Natural killer cell (primary cell): ENCODE measurements around the gene NPC1. TPM values are rescaled to one million over a fixed set of nuclear protein-coding genes. Genes with fewer than 3 reads are reported as not detected.
"Not testable (repeated sequence)": the region's sequence is repeated elsewhere in the genome, so short reads cannot be mapped to it uniquely, and the experiment has no call there.

Experiments
- ATAC-seq, 3 donors: fragments of 150-1000 bp in 2 of 3; fragments of 200-7000 bp in 1 of 3; cut with Tn5 transposase; 1 replicate in 1 of 3; 2 replicates in 2 of 3; pipeline ENCODE4 v1.10.0; 2021; ENCODE audit warnings: mild to moderate bottlenecking in 2 of 3, moderate library complexity in 2 of 3
- DNase-seq, 2 donors: peaks; one replicate each; pipeline versions ENCODE4 v3.0.0 to v3.0.0-alpha.2; 2013 to 2021; ENCODE audit warnings: mixed read lengths in 1 of 2
- H3K27ac ChIP-seq: one replicate; pipeline ENCODE4 v1.5.1; 2013; ENCODE audit warnings: mild to moderate bottlenecking, low read length
- H3K27me3 ChIP-seq: one replicate; pipeline ENCODE4 v1.6.1; 2013; ENCODE audit warnings: low read length; ENCODE audit not compliant: control insufficient read depth, insufficient read depth
- H3K36me3 ChIP-seq: one replicate; pipeline ENCODE4 v1.6.1; 2013; ENCODE audit warnings: low read length; ENCODE audit not compliant: control insufficient read depth, insufficient read depth
- H3K4me1 ChIP-seq: one replicate; pipeline ENCODE4 v1.6.1; 2013; ENCODE audit warnings: low read length; ENCODE audit not compliant: control insufficient read depth, insufficient read depth
- H3K4me3 ChIP-seq: one replicate; pipeline ENCODE4 v1.5.1; 2013; ENCODE audit warnings: low read length
- H3K9me3 ChIP-seq: one replicate; pipeline ENCODE4 v1.6.1; 2013; ENCODE audit warnings: low read length; ENCODE audit not compliant: control insufficient read depth, insufficient read depth
- H3K27ac Mint-ChIP-seq, 2 donors: one replicate each; pipeline ENCODE4 v1.8.0; 2022; ENCODE audit warnings: mild to moderate bottlenecking in 2 of 2, mixed read lengths in 2 of 2, moderate library complexity in 1 of 2
- H3K27me3 Mint-ChIP-seq, 2 donors: one replicate each; pipeline ENCODE4 v1.8.0; 2022; ENCODE audit warnings: low read depth in 2 of 2, mixed read lengths in 2 of 2
- H3K36me3 Mint-ChIP-seq: one replicate; pipeline ENCODE4 v1.8.0; 2022; ENCODE audit warnings: mixed read lengths
- H3K4me1 Mint-ChIP-seq, 2 donors: one replicate each; pipeline ENCODE4 v1.8.0; 2022; ENCODE audit warnings: mixed read lengths in 2 of 2
- H3K4me3 Mint-ChIP-seq: one replicate; pipeline ENCODE4 v1.8.0; 2022; ENCODE audit warnings: mild to moderate bottlenecking, moderate library complexity, mixed read lengths
- H3K9me3 Mint-ChIP-seq, 2 donors: one replicate each; pipeline ENCODE4 v1.8.0; 2022; ENCODE audit warnings: mixed read lengths in 2 of 2
- CTCF ChIP-seq: fragments of 200-600 bp; IDR thresholded peaks from one replicate; pipeline ENCODE4 v1.8.0; 2022; ENCODE audit warnings: antibody characterized with exemption
- WGBS: methylation state at CpG from one replicate; pipeline ENCODE4 v1.1.7; 2013; ENCODE audit warnings: missing lambda C conversion rate; ENCODE audit not compliant: insufficient coverage; 5-methylcytosine and 5-hydroxymethylcytosine counted together
- intact Hi-C: fragments of 100-400 bp; cut with micrococcal nuclease; formaldehyde crosslinking; loops from one replicate; pipeline ENCODE4 v1.14.2; 2022
- total RNA-seq, 4 donors: library from RNA; stranded (reverse); fragments of 120-200 nt in 1 of 4; gene quantifications; one replicate each; pipeline versions ENCODE4 v1.2.3 to v1.2.4, GENCODE V29; 2013 to 2022

Gene NPC1
- total RNA-seq, 3 donors from 2014 or later (not counting 1 experiment from before 2014, with no cell fraction given) = 143 to 203 (median 173) TPM

- Histone ChIP-seq H3K4me1 (peaks cover 7% of the 10 kb centered on the region), H3K36me3 (peaks cover 79% of the 10 kb centered on the region), H3K27ac (no peak overlapping the region), H3K9me3 (no peaks in the 10 kb centered on the region), H3K4me3 (no peak overlapping the region), H3K27me3 (no peaks in the 10 kb centered on the region)
- ATAC-seq (no peak), DNase-seq (no peak)
- peak overlapping the region in 1 of 2 donors; percentile 49 for H3K27ac Mint-ChIP-seq
- WGBS = 100% methylated on average over 2 of the region's 4 CpGs
- H3K4me3 Mint-ChIP-seq = no peak overlapping the region
- H3K4me1 Mint-ChIP-seq = peaks cover 10 to 15% of the 10 kb centered on the region in 2 donors
- intact Hi-C loops = loop anchor here (5.0 kb wide), 1 partner anchor 293 kb away; no protein-coding TSS in a partner anchor
- H3K36me3 Mint-ChIP-seq = peaks cover 24% of the 10 kb centered on the region
- H3K27me3 Mint-ChIP-seq = no peaks in the 10 kb centered on the region
- no peaks in the 10 kb centered on the region for H3K9me3 Mint-ChIP-seq
- no peak for TF ChIP-seq CTCF
Observed at GRCh38 chr18:23519734-23520133, 66.6 kb downstream of the NPC1 start.

- Histone ChIP-seq H3K27me3 (no peaks in the 10 kb centered on the region), H3K36me3 (peaks cover 58% of the 10 kb centered on the region), H3K9me3 (no peaks in the 10 kb centered on the region), H3K27ac (no peak overlapping the region), H3K4me3 (no peak overlapping the region), H3K4me1 (peaks cover 3% of the 10 kb centered on the region)
- WGBS = 54% methylated on average over 17 of the region's 17 CpGs
- Mint-ChIP-seq H3K27ac (peak overlapping the region; percentile 58 to 59), H3K27me3 (no peaks in the 10 kb centered on the region), H3K4me1 (peaks cover 13 to 19% of the 10 kb centered on the region in 2 donors), H3K9me3 (no peaks in the 10 kb centered on the region), H3K36me3 (peaks cover 15% of the 10 kb centered on the region), H3K4me3 (no peak overlapping the region)
- TF ChIP-seq CTCF = peak; percentile 79
- DNase-seq = peak; percentile 57 to 89
- intact Hi-C loops = loop anchor here (1.0 to 5.0 kb wide), 2 partner anchors 70 to 296 kb away; partner anchors contain the start of gene NPC1
- peak; percentile 95 to 99 (median 98) for ATAC-seq
Observed at GRCh38 chr18:23515911-23516546, 70.3 kb downstream of the NPC1 start.

GRCh38 chr18:23512641-23513040, 73.7 kb downstream of the NPC1 start:
- Mint-ChIP-seq H3K4me1 (peaks cover 19 to 30% of the 10 kb centered on the region in 2 donors), H3K4me3 (no peak overlapping the region), H3K27me3 (no peaks in the 10 kb centered on the region), H3K9me3 (no peaks in the 10 kb centered on the region), H3K36me3 (peaks cover 25% of the 10 kb centered on the region), H3K27ac (peak overlapping the region; percentile 47 to 69)
- intact Hi-C loops = no loop called here
- Histone ChIP-seq H3K4me3 (no peak overlapping the region), H3K27me3 (no peaks in the 10 kb centered on the region), H3K4me1 (peaks cover 3% of the 10 kb centered on the region), H3K36me3 (peaks cover 46% of the 10 kb centered on the region), H3K27ac (no peak overlapping the region), H3K9me3 (no peaks in the 10 kb centered on the region)
- 86% methylated on average over 1 of the region's 1 CpG for WGBS
- ATAC-seq = no peak
- TF ChIP-seq CTCF = no peak
- DNase-seq = no peak

- Mint-ChIP-seq H3K27ac (peak overlapping the region; percentile 47 to 69), H3K4me1 (peaks cover 23 to 30% of the 10 kb centered on the region in 2 donors), H3K36me3 (peaks cover 25% of the 10 kb centered on the region)
- ATAC-seq, DNase-seq, H3K27me3 Mint-ChIP-seq, intact Hi-C loops, H3K4me3 Mint-ChIP-seq, H3K27me3 ChIP-seq, H3K9me3 ChIP-seq, H3K27ac ChIP-seq, H3K9me3 Mint-ChIP-seq, H3K4me1 ChIP-seq, H3K4me3 ChIP-seq: not testable (repeated sequence)
- peaks cover 42% of the 10 kb centered on the region for H3K36me3 ChIP-seq
- 59% methylated on average over 3 of the region's 7 CpGs for WGBS
Observed at GRCh38 chr18:23512216-23512615, 74.1 kb downstream of the NPC1 start.

- ATAC-seq, H3K9me3 Mint-ChIP-seq, intact Hi-C loops, H3K27me3 ChIP-seq, H3K4me1 ChIP-seq, H3K9me3 ChIP-seq, H3K27ac Mint-ChIP-seq, H3K27me3 Mint-ChIP-seq, DNase-seq, H3K4me3 Mint-ChIP-seq, H3K27ac ChIP-seq, H3K4me3 ChIP-seq: not testable (repeated sequence)
- H3K36me3 ChIP-seq = peaks cover 38% of the 10 kb centered on the region
- 92% methylated on average over 1 of the region's 2 CpGs for WGBS
- Mint-ChIP-seq H3K4me1 (peaks cover 28 to 31% of the 10 kb centered on the region in 2 donors), H3K36me3 (peaks cover 25% of the 10 kb centered on the region)
Observed at GRCh38 chr18:23510923-23511322, 75.4 kb downstream of the NPC1 start.
